GM21529 (cell line): ENCODE results near the gene STK32B.
"Not testable (repeated sequence)": the region's sequence is repeated elsewhere in the genome, so short reads cannot be mapped to it uniquely, and the experiment has no call there.

Experiments
- ATAC-seq: cut with Tn5 transposase; IDR thresholded peaks from one replicate; pipeline ENCODE4 v1.9.1; 2021; ENCODE audit not compliant: unreplicated experiment

Gene STK32B

GRCh38 chr4:5200513-5200912 is 149.2 kb downstream of the STK32B start:
- ATAC-seq = no peak

- ATAC-seq = no peak
Observed at GRCh38 chr4:5203309-5203992, 152.2 kb downstream of the STK32B start.

- no peak for ATAC-seq
Observed at GRCh38 chr4:5203993-5204310, 152.7 kb downstream of the STK32B start.

GRCh38 chr4:5204781-5205180 is 153.5 kb downstream of the STK32B start:
- ATAC-seq = no peak

- no peak for ATAC-seq
Observed at GRCh38 chr4:5206016-5206790, 154.9 kb downstream of the STK32B start.

GRCh38 chr4:5209862-5210261 is 158.6 kb downstream of the STK32B start:
- no peak for ATAC-seq

GRCh38 chr4:5211282-5211839 is 160.1 kb downstream of the STK32B start:
- ATAC-seq = no peak

GRCh38 chr4:5212255-5213013 is 161.2 kb downstream of the STK32B start:
- no peak for ATAC-seq

GRCh38 chr4:5213087-5213595 is 161.9 kb downstream of the STK32B start:
- no peak for ATAC-seq

- no peak for ATAC-seq
Observed at GRCh38 chr4:5215321-5215720, 164.0 kb downstream of the STK32B start.

- no peak for ATAC-seq
Observed at GRCh38 chr4:5217421-5217820, 166.1 kb downstream of the STK32B start.

- no peak for ATAC-seq
Observed at GRCh38 chr4:5218376-5219069, 167.2 kb downstream of the STK32B start.

GRCh38 chr4:5220028-5220427 is 168.7 kb downstream of the STK32B start:
- ATAC-seq = no peak

- no peak for ATAC-seq
Observed at GRCh38 chr4:5222047-5222446, 170.8 kb downstream of the STK32B start.

GRCh38 chr4:5222951-5223350 is 171.7 kb downstream of the STK32B start:
- no peak for ATAC-seq

- ATAC-seq = no peak
Observed at GRCh38 chr4:5224340-5224739, 173.1 kb downstream of the STK32B start.

- ATAC-seq = no peak
Observed at GRCh38 chr4:5232549-5232948, 181.3 kb downstream of the STK32B start.

GRCh38 chr4:5237086-5237660 is 185.9 kb downstream of the STK32B start:
- ATAC-seq = no peak

- no peak for ATAC-seq
Observed at GRCh38 chr4:5238173-5238572, 186.9 kb downstream of the STK32B start.

- ATAC-seq = not testable (repeated sequence)
Observed at GRCh38 chr4:5247061-5247460, 195.8 kb downstream of the STK32B start.
